HepG2 (cell line): ENCODE measurements around the gene ATM. TPM values are rescaled to one million over a fixed set of nuclear protein-coding genes. Genes with fewer than 3 reads are reported as not detected.

Source experiments
- ATAC-seq: fragments of 200-7000 bp; cut with Tn5 transposase; 3 replicates; pipeline ENCODE4 v1.9.1; 2020; ENCODE audit warnings: mild to moderate bottlenecking, moderate library complexity
- BruUV-seq: library from RNA; stranded (reverse); fragments of 400-500 nt; replicated peaks from 2 replicates; lab custom pipeline; 2021; lab: Mats Ljungman, UMichigan
- CTCF ChIA-PET: fragments of 300-600 bp; formaldehyde crosslinking; extraction: SDS; loops from one replicate; lab custom pipeline; 2021; ENCODE audit warnings: low total read pairs, inconsistent platforms, low intra/inter-chr PET ratio; lab: Yijun Ruan, JAX
- POLR2A ChIA-PET: fragments of 350-600 bp; sonication (Branson Sonifier 250); formaldehyde crosslinking; loops from one replicate; lab custom pipeline; 2020; ENCODE audit warnings: antibody characterized with exemption, inconsistent platforms; lab: Yijun Ruan, JAX
- DNase-seq: peaks from one replicate; pipeline ENCODE4 v3.0.0-alpha.2; 2015; ENCODE audit warnings: low spot score
- FAIRE-seq: peaks from 3 replicates; lab custom pipeline; 2011; peaks lifted over from hg19 to GRCh38; lab: Jason Lieb, UNC
- H2AFZ ChIP-seq: one replicate; pipeline ENCODE4 v1.6.1; 2011; ENCODE audit warnings: low read length, inconsistent platforms
- H3K27ac ChIP-seq: fragments of 300-600 bp; 3 replicates; pipeline ENCODE4 v1.8.0; 2011; ENCODE audit warnings: mixed run types, mild to moderate bottlenecking, mixed read lengths, low read length, inconsistent platforms; ENCODE audit not compliant: insufficient read depth; ENCODE audit errors: extremely low read length
- H3K27me3 ChIP-seq, 2 experiments: fragments of 200-600 bp in 1 of 2; 2 replicates in 1 of 2; 3 replicates in 1 of 2; pipeline versions ENCODE4 v1.6.0 to v1.8.0; 2011; ENCODE audit warnings: low read length in 2 of 2, mild to moderate bottlenecking in 2 of 2, moderate library complexity in 2 of 2, inconsistent platforms in 1 of 2; ENCODE audit not compliant: insufficient read depth in 2 of 2, control insufficient read depth in 1 of 2
- H3K36me3 ChIP-seq, 2 experiments: fragments of 200-600 bp in 1 of 2; replicated peaks in 1 of 2; 2 replicates in 1 of 2; 3 replicates in 1 of 2; pipeline versions ENCODE4 v1.5.1 to v1.8.0; 2011; ENCODE audit warnings: low read length in 2 of 2, inconsistent platforms in 1 of 2; ENCODE audit not compliant: insufficient read depth in 2 of 2, control insufficient read depth in 1 of 2
- H3K4me1 ChIP-seq: 2 replicates; pipeline ENCODE4 v1.5.1; 2012; ENCODE audit warnings: low read length, inconsistent platforms; ENCODE audit not compliant: insufficient read depth
- H3K4me2 ChIP-seq: 2 replicates; pipeline ENCODE4 v1.6.0; 2011; ENCODE audit warnings: low read depth, low read length, inconsistent platforms
- H3K4me3 ChIP-seq, 3 experiments: fragments of 200-600 bp in 1 of 3; sonication (generic), shearing (Covaris generic) in 1 of 3; replicated peaks in 1 of 3; 2 replicates each; pipeline ENCODE4 v1.5.1; 2011 to 2016; ENCODE audit warnings: low read length in 3 of 3, inconsistent platforms in 2 of 3, low read depth in 2 of 3, mild to moderate bottlenecking in 2 of 3, control low read depth in 1 of 3, mixed read lengths in 1 of 3; ENCODE audit not compliant: insufficient read depth in 1 of 3
- H3K79me2 ChIP-seq: one replicate; pipeline ENCODE4 v1.6.1; 2011; ENCODE audit warnings: low read length, inconsistent platforms; ENCODE audit not compliant: insufficient read depth
- H3K9ac ChIP-seq: 2 replicates; pipeline ENCODE4 v1.6.0; 2011; ENCODE audit warnings: mild to moderate bottlenecking, low read depth, low read length, inconsistent platforms; ENCODE audit not compliant: insufficient read depth
- H3K9me3 ChIP-seq: 2 replicates; pipeline ENCODE4 v1.5.1; 2012; ENCODE audit warnings: mild to moderate bottlenecking, low read length
- H4K20me1 ChIP-seq: 2 replicates; pipeline ENCODE4 v1.6.0; 2011; ENCODE audit warnings: inconsistent platforms, mild to moderate bottlenecking, low read length, moderate library complexity; ENCODE audit not compliant: insufficient read depth
- CEBPB ChIP-seq: IDR thresholded peaks from 2 replicates; pipeline ENCODE4 v1.6.1; 2011; ENCODE audit warnings: low read depth, low read length, improper control_type of control experiment, borderline replicate concordance
- DNMT3B ChIP-seq: conservative IDR thresholded peaks from 2 replicates; pipeline ENCODE4 v1.6.1; 2016; ENCODE audit warnings: missing biosample characterization, control low read depth
- FOSL1 ChIP-seq: sonication (generic); formaldehyde crosslinking; IDR thresholded peaks from 2 replicates; pipeline ENCODE4 v1.9.0; 2021; ENCODE audit warnings: missing genetic modification reagents, borderline replicate concordance
- FOSL2 ChIP-seq: sonication (generic); formaldehyde crosslinking; IDR thresholded peaks from 2 replicates; pipeline ENCODE4 v1.4.0; 2020; ENCODE audit warnings: missing genetic modification reagents
- GFI1 ChIP-seq: sonication (generic); formaldehyde crosslinking; IDR thresholded peaks from 2 replicates; pipeline ENCODE4 v1.5.0; 2020; ENCODE audit warnings: missing genetic modification reagents, mild to moderate bottlenecking, borderline replicate concordance
- KDM5A ChIP-seq: fragments of 200-600 bp; sonication (generic); IDR thresholded peaks from 2 replicates; pipeline ENCODE4 v1.7.0; 2018; ENCODE audit warnings: antibody characterized with exemption, mild to moderate bottlenecking, low read length, borderline replicate concordance
- MIXL1 ChIP-seq: IDR thresholded peaks from 2 replicates; pipeline ENCODE4 v1.6.1; 2016
- NFE2L2 ChIP-seq: fragments of 150-350 bp; IDR thresholded peaks from 2 replicates; pipeline ENCODE4 v1.6.1; 2014; ENCODE audit warnings: low read length
- RBAK ChIP-seq: sonication (generic); formaldehyde crosslinking; IDR thresholded peaks from 2 replicates; pipeline ENCODE4 v1.5.1; 2020; ENCODE audit warnings: mild to moderate bottlenecking, missing genetic modification reagents
- REL ChIP-seq: sonication (generic); formaldehyde crosslinking; conservative IDR thresholded peaks from 2 replicates; pipeline ENCODE4 v1.8.0; 2022; ENCODE audit warnings: mild to moderate bottlenecking, missing genetic modification reagents, moderate library complexity
- USF2 ChIP-seq, 2 experiments: sonication (generic) in 1 of 2; formaldehyde crosslinking in 1 of 2; IDR thresholded peaks; 2 replicates each; pipeline versions ENCODE4 v1.5.1 to v1.6.1; 2011 to 2020; ENCODE audit warnings: borderline replicate concordance in 1 of 2, low read depth in 1 of 2, low read length in 1 of 2, mild to moderate bottlenecking in 1 of 2, missing genetic modification reagents in 1 of 2, moderate library complexity in 1 of 2
- ZNF510 ChIP-seq: sonication (generic); formaldehyde crosslinking; IDR thresholded peaks from 2 replicates; pipeline ENCODE4 v1.4.0; 2020; ENCODE audit warnings: low read depth, mild to moderate bottlenecking, missing genetic modification reagents
- WGBS: methylation state at CpG from one replicate; pipeline ENCODE4 v1.1.6; 2017; ENCODE audit warnings: low lambda C conversion rate; 5-methylcytosine and 5-hydroxymethylcytosine counted together
- in situ Hi-C: cut with HindIII; loops from 2 replicates; pipeline ENCODE4 v1.10.0; 2017; ENCODE audit warnings: low pct_unique_long_range_greater_than_20kb; ENCODE audit not compliant: extremely low pct_ligation_motif_present
- intact Hi-C: fragments of 100-400 bp; cut with micrococcal nuclease; formaldehyde crosslinking; loops from one replicate; pipeline ENCODE4 v1.10.0; 2022; ENCODE audit not compliant: unreplicated experiment
- polyA plus RNA-seq, 8 experiments: library from polyadenylated mRNA; depleted of rRNA in 3 of 8; stranded (reverse) in 7 of 8; unstranded in 1 of 8; fragments of >200 nt; fragmentation: Illumina TruSeq in 4 of 8; extraction: Trizol in 4 of 8; gene quantifications; 2 replicates each; pipeline versions ENCODE4 v1.2.1 to v1.2.3, GENCODE V29; 2011 to 2016; ENCODE audit warnings: low read depth in 4 of 8, missing spikeins in 1 of 8, mixed read lengths in 1 of 8; ENCODE audit not compliant: insufficient read depth in 1 of 8
- total RNA-seq, 5 experiments: library from RNA; depleted of rRNA; stranded (reverse); fragments of >200 nt; fragmentation: Illumina TruSeq; extraction: Trizol; gene quantifications; 2 replicates each; pipeline ENCODE4 v1.2.3, GENCODE V29; 2016; ENCODE audit warnings: low read depth in 1 of 5

Gene ATM
- total and polyA plus RNA-seq, 2 of the 13 experiments (the other 11 are each of a cell fraction or from before 2014, with no cell fraction given), result 40.0 to 71.6 TPM

GRCh38 chr11:108340973-108341372 is 118.1 kb downstream of the ATM start (continued):
- TF ChIP-seq USF2 (IDR thresholded peaks at IDR 0.05; ENCODE audit: low read depth, low read length), result 0 out of 2 replicates have a peak, but pooled peaks have one; percentile 28
- TF ChIP-seq USF2 (CRISPR knock-in tag; IDR thresholded peaks at IDR 0.05; ENCODE audit: borderline replicate concordance), result no peak
- TF ChIP-seq MIXL1 (CRISPR knock-in tag), result no peak
- peak; percentile 80 for TF ChIP-seq FOSL1 (CRISPR knock-in tag)
- no peak for TF ChIP-seq NFE2L2
- TF ChIP-seq CEBPB, result peak; percentile 64
- TF ChIP-seq GFI1 (CRISPR knock-in tag), result no peak
- peak; percentile 95 for TF ChIP-seq FOSL2 (CRISPR knock-in tag)

GRCh38 chr11:108341654-108342053 is 118.8 kb downstream of the ATM start:
- in situ Hi-C loops, result no loop called here
- FAIRE-seq, result no peak

More at GRCh38 chr11:108341654-108342053, 118.8 kb downstream of the ATM start:
- DNase-seq (no peak), ATAC-seq (no peak)
- H3K27me3 ChIP-seq, result no peaks in the 10 kb centered on the region
- ChIA-PET POLR2A (no interaction called here), CTCF (no interaction called here)
- H3K4me1 ChIP-seq, result no peaks in the 10 kb centered on the region
- H4K20me1 ChIP-seq, result no peaks in the 10 kb centered on the region
- no peaks in the 10 kb centered on the region for H3K79me2 ChIP-seq
- no peak overlapping the region for H3K9ac ChIP-seq
- intact Hi-C loops, result no loop called here
- no peak overlapping the region for H3K4me2 ChIP-seq
- TF ChIP-seq RBAK (CRISPR knock-in tag), result no peak
- no peak for TF ChIP-seq REL (CRISPR knock-in tag)
- no peak for TF ChIP-seq KDM5A
- no peak for TF ChIP-seq DNMT3B (CRISPR knock-in tag)
- peak; percentile 45 for TF ChIP-seq CEBPB
- no peak for TF ChIP-seq ZNF510 (CRISPR knock-in tag)
- H3K27ac ChIP-seq, result no peak overlapping the region
- H3K9me3 ChIP-seq, result no peaks in the 10 kb centered on the region
- no peak overlapping the region for H2AFZ ChIP-seq
- 93% methylated on average over 4 of the region's 4 CpGs for WGBS
- peaks cover 2 to 11% of the 10 kb centered on the region in 2 experiments; a peak in 2 of 5 replicates for H3K36me3 ChIP-seq
- H3K4me3 ChIP-seq, result no peak overlapping the region
- BruUV-seq, result no TSS peak
